GM10847 (cell line): Measurements from ENCODE around the gene UROC1.

Experiments used
- POLR2A ChIP-seq: IDR thresholded peaks from 2 replicates; pipeline ENCODE4 v1.6.1; 2011; ENCODE audit not compliant: insufficient read length; ENCODE audit errors: extremely low read depth

UROC1 gene

GRCh38 chr3:126551121-126551838 lies 33.7 kb upstream of the UROC1 start:
- no peak for TF ChIP-seq POLR2A

- TF ChIP-seq POLR2A: no peak
Measured at GRCh38 chr3:126550488-126551051, 33.0 kb upstream of the UROC1 start.

GRCh38 chr3:126549861-126550487 lies 32.4 kb upstream of the UROC1 start:
- TF ChIP-seq POLR2A: no peak

- TF ChIP-seq POLR2A: no peak
Measured at GRCh38 chr3:126548556-126549466, 31.2 kb upstream of the UROC1 start.

GRCh38 chr3:126547721-126548120 lies 30.1 kb upstream of the UROC1 start:
- TF ChIP-seq POLR2A: no peak

GRCh38 chr3:126546549-126547239 lies 29.1 kb upstream of the UROC1 start:
- TF ChIP-seq POLR2A: no peak

- no peak for TF ChIP-seq POLR2A
Measured at GRCh38 chr3:126546013-126546412, 28.4 kb upstream of the UROC1 start.

- TF ChIP-seq POLR2A: no peak
Measured at GRCh38 chr3:126545544-126545943, 28.0 kb upstream of the UROC1 start.

- no peak for TF ChIP-seq POLR2A
Measured at GRCh38 chr3:126544596-126545281, 27.2 kb upstream of the UROC1 start.

- TF ChIP-seq POLR2A: no peak
Measured at GRCh38 chr3:126543457-126544061, 26.0 kb upstream of the UROC1 start.

- no peak for TF ChIP-seq POLR2A
Measured at GRCh38 chr3:126542340-126543241, 25.0 kb upstream of the UROC1 start.

- no peak for TF ChIP-seq POLR2A
Measured at GRCh38 chr3:126541628-126542339, 24.2 kb upstream of the UROC1 start.
